H9 (cell line): ENCODE measurements around the gene PTCH1. TPM values are rescaled to one million over a fixed set of nuclear protein-coding genes. Genes with fewer than 3 reads are reported as not detected.

Experiments
- DNase-seq: peaks from one replicate; pipeline ENCODE4 v3.0.0-alpha.2; 2017
- H2AFZ ChIP-seq: one replicate; pipeline ENCODE4 v1.6.1; 2013; ENCODE audit warnings: mild to moderate bottlenecking, low read length, control low read depth, moderate library complexity
- H2AK5ac ChIP-seq: 2 replicates; pipeline ENCODE4 v1.6.1; 2013; ENCODE audit warnings: low read length, control low read depth, mixed read lengths; ENCODE audit not compliant: insufficient read length
- H2BK120ac ChIP-seq: one replicate; pipeline ENCODE4 v1.6.1; 2013; ENCODE audit warnings: low read depth, mild to moderate bottlenecking, low read length, control low read depth, inconsistent platforms; ENCODE audit not compliant: poor library complexity, severe bottlenecking
- H2BK12ac ChIP-seq: 2 replicates; pipeline ENCODE4 v1.6.1; 2013; ENCODE audit warnings: low read length, control low read depth, mixed read lengths, low read depth; ENCODE audit not compliant: insufficient read length
- H2BK15ac ChIP-seq: 2 replicates; pipeline ENCODE4 v1.6.1; 2013; ENCODE audit warnings: low read depth, low read length, control low read depth
- H2BK20ac ChIP-seq: one replicate; pipeline ENCODE4 v1.6.1; 2013; ENCODE audit warnings: low read depth, mild to moderate bottlenecking, low read length, control low read depth, inconsistent platforms; ENCODE audit not compliant: poor library complexity, severe bottlenecking
- H2BK5ac ChIP-seq: 2 replicates; pipeline ENCODE4 v1.6.1; 2013; ENCODE audit warnings: low read length, control low read depth, mixed read lengths; ENCODE audit not compliant: insufficient read length
- H3K14ac ChIP-seq: 2 replicates; pipeline ENCODE4 v1.6.1; 2013; ENCODE audit warnings: low read length, control low read depth; ENCODE audit not compliant: insufficient read depth
- H3K18ac ChIP-seq: 2 replicates; pipeline ENCODE4 v1.6.1; 2013; ENCODE audit warnings: low read depth, mild to moderate bottlenecking, mixed read lengths, low read length, control low read depth; ENCODE audit not compliant: insufficient read length
- H3K23ac ChIP-seq: 2 replicates; pipeline ENCODE4 v1.6.1; 2013; ENCODE audit warnings: low read length, control low read depth, mixed read lengths, low read depth; ENCODE audit not compliant: insufficient read length
- H3K23me2 ChIP-seq: 2 replicates; pipeline ENCODE4 v1.6.1; 2013; ENCODE audit warnings: low read depth, mild to moderate bottlenecking, mixed read lengths, low read length, control low read depth; ENCODE audit not compliant: insufficient read length, poor library complexity, severe bottlenecking
- H3K27ac ChIP-seq: 2 replicates; pipeline ENCODE4 v1.5.1; 2013; ENCODE audit warnings: low read length, control low read depth, mixed read lengths, low read depth; ENCODE audit not compliant: insufficient read length
- H3K27me3 ChIP-seq: 2 replicates; pipeline ENCODE4 v1.6.1; 2013; ENCODE audit warnings: low read length, control low read depth, inconsistent platforms; ENCODE audit not compliant: insufficient read depth
- H3K4ac ChIP-seq: 2 replicates; pipeline ENCODE4 v1.6.1; 2013; ENCODE audit warnings: low read depth, mild to moderate bottlenecking, control low read depth, inconsistent platforms, low read length, moderate library complexity
- H3K4me1 ChIP-seq: 2 replicates; pipeline ENCODE4 v1.6.1; 2013; ENCODE audit warnings: low read length, control low read depth, inconsistent platforms; ENCODE audit not compliant: insufficient read depth
- H3K4me2 ChIP-seq: 2 replicates; pipeline ENCODE4 v1.6.1; 2013; ENCODE audit warnings: low read length, control low read depth, mixed read lengths; ENCODE audit not compliant: insufficient read length, insufficient read depth
- H3K56ac ChIP-seq: 2 replicates; pipeline ENCODE4 v1.6.1; 2013; ENCODE audit warnings: low read depth, mild to moderate bottlenecking, mixed read lengths, low read length, control low read depth; ENCODE audit not compliant: insufficient read length
- H3K79me1 ChIP-seq: 2 replicates; pipeline ENCODE4 v1.6.1; 2013; ENCODE audit warnings: low read depth, mild to moderate bottlenecking, moderate library complexity, low read length, control low read depth, inconsistent platforms; ENCODE audit not compliant: insufficient read depth, poor library complexity, severe bottlenecking
- H3K79me2 ChIP-seq: 2 replicates; pipeline ENCODE4 v1.6.1; 2013; ENCODE audit warnings: low read length, control low read depth, inconsistent platforms; ENCODE audit not compliant: insufficient read depth
- H3K9ac ChIP-seq: 2 replicates; pipeline ENCODE4 v1.6.1; 2013; ENCODE audit warnings: low read length, control low read depth, mixed read lengths; ENCODE audit not compliant: insufficient read length; ENCODE audit errors: extremely low read depth
- H3K9me3 ChIP-seq: one replicate; pipeline ENCODE4 v1.6.1; 2013; ENCODE audit warnings: low read depth, low read length, inconsistent platforms; ENCODE audit not compliant: control insufficient read depth
- H3T11ph ChIP-seq: one replicate; pipeline ENCODE4 v1.6.1; 2013; ENCODE audit warnings: mild to moderate bottlenecking, low read length, control low read depth, inconsistent platforms
- H4K20me1 ChIP-seq: one replicate; pipeline ENCODE4 v1.6.1; 2013; ENCODE audit not compliant: control insufficient read depth, insufficient read length, insufficient read depth
- H4K5ac ChIP-seq: 2 replicates; pipeline ENCODE4 v1.6.1; 2013; ENCODE audit warnings: low read depth, mild to moderate bottlenecking, mixed read lengths, low read length, control low read depth; ENCODE audit not compliant: insufficient read length
- H4K8ac ChIP-seq: replicated peaks from 2 replicates; pipeline ENCODE4 v1.6.1; 2013; ENCODE audit warnings: low read length, control low read depth, mixed read lengths, low read depth; ENCODE audit not compliant: insufficient read length
- H4K91ac ChIP-seq: 2 replicates; pipeline ENCODE4 v1.6.1; 2013; ENCODE audit warnings: low read depth, mild to moderate bottlenecking, moderate library complexity, mixed read lengths, low read length, control low read depth; ENCODE audit not compliant: insufficient read length
- H3K27ac Mint-ChIP-seq, 3 experiments: 2 replicates in 2 of 3; 3 replicates in 1 of 3; pipeline ENCODE4 v1.8.0; 2020 to 2021; ENCODE audit warnings: mixed read lengths in 3 of 3, mild to moderate bottlenecking in 1 of 3, moderate library complexity in 1 of 3
- H3K27me3 Mint-ChIP-seq: 2 replicates; pipeline ENCODE4 v1.8.0; 2021; ENCODE audit warnings: low read depth, mild to moderate bottlenecking, moderate library complexity, mixed read lengths
- H3K36me3 Mint-ChIP-seq, 3 experiments: 2 replicates in 2 of 3; 3 replicates in 1 of 3; pipeline ENCODE4 v1.8.0; 2020 to 2021; ENCODE audit warnings: low read depth in 3 of 3, mixed read lengths in 3 of 3; ENCODE audit not compliant: insufficient read depth in 1 of 3
- H3K4me1 Mint-ChIP-seq, 2 experiments: 2 replicates each; pipeline ENCODE4 v1.8.0; 2020; ENCODE audit warnings: mixed read lengths in 2 of 2
- H3K4me3 Mint-ChIP-seq, 2 experiments: 2 replicates in 1 of 2; 3 replicates in 1 of 2; pipeline ENCODE4 v1.8.0; 2020 to 2021; ENCODE audit warnings: mild to moderate bottlenecking in 2 of 2, mixed read lengths in 2 of 2, moderate library complexity in 1 of 2
- H3K9me3 Mint-ChIP-seq, 2 experiments: 2 replicates in 1 of 2; 3 replicates in 1 of 2; pipeline ENCODE4 v1.8.0; 2020; ENCODE audit warnings: mild to moderate bottlenecking in 2 of 2, mixed read lengths in 2 of 2, moderate library complexity in 1 of 2
- WGBS: extraction: QIAGEN DNeasy Blood & Tissue Kit; methylation state at CpG from one replicate; pipeline ENCODE4 v1.1.7; 2013; ENCODE audit warnings: missing lambda C conversion rate, low lambda C conversion rate, mixed read lengths; ENCODE audit not compliant: insufficient read length; ENCODE audit errors: extremely low coverage; 5-methylcytosine and 5-hydroxymethylcytosine counted together
- total RNA-seq: library from RNA; stranded (reverse); gene quantifications from 2 replicates; pipeline ENCODE4 v1.2.1, GENCODE V29; 2021
- TF ChIP-seq, protein P1 (sequence below): fragments of 200-600 bp; sonication (generic); conservative IDR thresholded peaks from 3 replicates; pipeline ENCODE4 v1.8.0; 2021; ENCODE audit warnings: antibody characterized with exemption, mild to moderate bottlenecking

PTCH1 gene
- total RNA-seq, 1 experiment from 2014 or later, result 9.1 TPM

DNA sequence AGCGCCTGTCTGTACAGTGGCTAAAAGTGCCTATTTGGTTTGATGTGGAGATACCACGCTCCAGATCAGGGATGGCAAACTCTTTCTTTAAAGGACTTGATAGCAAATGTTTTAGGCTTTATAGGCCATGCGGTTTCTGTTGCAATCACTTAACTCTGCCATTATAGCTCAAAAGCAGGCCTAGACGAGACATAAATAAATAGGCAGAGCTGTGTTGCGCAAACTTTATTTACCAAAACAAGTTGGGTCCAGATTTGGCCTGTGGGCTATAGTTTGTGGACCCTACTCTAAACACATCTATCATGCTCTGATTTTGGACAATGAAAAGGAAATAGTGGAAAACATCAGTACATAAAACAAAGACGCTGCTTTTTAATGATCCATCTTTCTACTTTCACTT, 79.2 kb downstream of the PTCH1 start:
- no peaks in the 10 kb centered on the region for H3K9me3 ChIP-seq
- no peaks in the 10 kb centered on the region for H4K20me1 ChIP-seq
- peaks cover 5% of the 10 kb centered on the region; the same call in 1 of the 2 replicates for H3K4me1 ChIP-seq
- no peak overlapping the region for H3K56ac ChIP-seq
- TF ChIP-seq, protein P1, sequence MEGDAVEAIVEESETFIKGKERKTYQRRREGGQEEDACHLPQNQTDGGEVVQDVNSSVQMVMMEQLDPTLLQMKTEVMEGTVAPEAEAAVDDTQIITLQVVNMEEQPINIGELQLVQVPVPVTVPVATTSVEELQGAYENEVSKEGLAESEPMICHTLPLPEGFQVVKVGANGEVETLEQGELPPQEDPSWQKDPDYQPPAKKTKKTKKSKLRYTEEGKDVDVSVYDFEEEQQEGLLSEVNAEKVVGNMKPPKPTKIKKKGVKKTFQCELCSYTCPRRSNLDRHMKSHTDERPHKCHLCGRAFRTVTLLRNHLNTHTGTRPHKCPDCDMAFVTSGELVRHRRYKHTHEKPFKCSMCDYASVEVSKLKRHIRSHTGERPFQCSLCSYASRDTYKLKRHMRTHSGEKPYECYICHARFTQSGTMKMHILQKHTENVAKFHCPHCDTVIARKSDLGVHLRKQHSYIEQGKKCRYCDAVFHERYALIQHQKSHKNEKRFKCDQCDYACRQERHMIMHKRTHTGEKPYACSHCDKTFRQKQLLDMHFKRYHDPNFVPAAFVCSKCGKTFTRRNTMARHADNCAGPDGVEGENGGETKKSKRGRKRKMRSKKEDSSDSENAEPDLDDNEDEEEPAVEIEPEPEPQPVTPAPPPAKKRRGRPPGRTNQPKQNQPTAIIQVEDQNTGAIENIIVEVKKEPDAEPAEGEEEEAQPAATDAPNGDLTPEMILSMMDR, result no peak
- no peak overlapping the region for H4K91ac ChIP-seq
- no peak overlapping the region for H3K27ac Mint-ChIP-seq
- H2BK15ac ChIP-seq, result no peak overlapping the region
- H2AFZ ChIP-seq, result no peak overlapping the region
- no peak overlapping the region for H3K9ac ChIP-seq
- no peak overlapping the region for H4K8ac ChIP-seq
- H2BK5ac ChIP-seq, result no peak overlapping the region
- H3K36me3 Mint-ChIP-seq, result no peaks in the 10 kb centered on the region; a peak in 1 of 7 replicates
- H3K14ac ChIP-seq, result no peak overlapping the region
- no peak overlapping the region for H3K4ac ChIP-seq
- peaks cover 39% of the 10 kb centered on the region for H3K27me3 Mint-ChIP-seq
- WGBS, result no CpG with 5 or more reads among the region's 6 CpGs
- no peak overlapping the region for H3K23ac ChIP-seq
- H3K4me2 ChIP-seq, result no peak overlapping the region
- DNase-seq, result no peak
- H2AK5ac ChIP-seq, result no peak overlapping the region
- no peak overlapping the region for H2BK12ac ChIP-seq
- peaks cover 0 to 2% of the 10 kb centered on the region in 2 experiments; a peak in 2 of 5 replicates for H3K9me3 Mint-ChIP-seq
- no peak overlapping the region for H3K4me3 Mint-ChIP-seq
- peaks cover 13 to 16% of the 10 kb centered on the region in 2 experiments for H3K4me1 Mint-ChIP-seq
- H3K23me2 ChIP-seq, result no peaks in the 10 kb centered on the region
- no peak overlapping the region for H3K27ac ChIP-seq
- H2BK20ac ChIP-seq, result no peak overlapping the region
- H3K79me2 ChIP-seq, result no peaks in the 10 kb centered on the region
- no peak overlapping the region for H2BK120ac ChIP-seq
- no peak overlapping the region for H4K5ac ChIP-seq
- H3K18ac ChIP-seq, result no peak overlapping the region
- H3K79me1 ChIP-seq, result no peaks in the 10 kb centered on the region
- no peaks in the 10 kb centered on the region for H3K27me3 ChIP-seq
- H3T11ph ChIP-seq, result no peak overlapping the region
